Lower leg skin (tissue), 4 donors: ENCODE measurements around the gene SSC4D. TPM values are rescaled to one million over a fixed set of nuclear protein-coding genes. Genes with fewer than 3 reads are reported as not detected.

Source experiments
- DNase-seq, 2 donors: peaks; one replicate each; pipeline ENCODE4 v3.0.0-alpha.2; 2019; ENCODE audit warnings: low spot score in 2 of 2
- H3K4me3 ChIP-seq: fragments of 200-600 bp; sonication (generic); 2 replicates; pipeline ENCODE4 v1.5.1; 2017; ENCODE audit warnings: mild to moderate bottlenecking, low read depth; ENCODE audit not compliant: poor library complexity, severe bottlenecking
- CTCF ChIP-seq, 3 donors: fragments of 450-650 bp; IDR thresholded peaks; one replicate each; pipeline ENCODE4 v1.5.1; 2016; ENCODE audit warnings: antibody characterized with exemption in 3 of 3, mild to moderate bottlenecking in 3 of 3, moderate library complexity in 2 of 3
- POLR2A ChIP-seq, 2 donors: fragments of 450-650 bp; IDR thresholded peaks; one replicate each; pipeline ENCODE4 v1.6.1; 2016 to 2017; ENCODE audit warnings: antibody characterized with exemption in 2 of 2, mild to moderate bottlenecking in 1 of 2, moderate library complexity in 1 of 2
- WGBS, 2 donors: methylation state at CpG; one replicate each; pipeline ENCODE4 v1.1.5; 2018; 5-methylcytosine and 5-hydroxymethylcytosine counted together
- intact Hi-C: fragments of 100-400 bp; cut with DNase I; formaldehyde crosslinking; loops from one replicate; pipeline ENCODE4 v1.15.0; 2023; ENCODE audit warnings: low total_unique reads
- total RNA-seq, 4 donors: library from RNA; depleted of rRNA; stranded (reverse); fragments of >200 nt; gene quantifications; one replicate each; pipeline ENCODE4 v1.1.0, GENCODE V29; 2016

Gene SSC4D
- total RNA-seq, 4 donors from 2014 or later = 0.71 to 0.88 (median 0.74) TPM; not detected in 1

- WGBS, 2 donors = 91 to 92% methylated on average over 7 of the region's 7 CpGs
- no peak overlapping the region for H3K4me3 ChIP-seq
- no peak for DNase-seq
- TF ChIP-seq CTCF (IDR thresholded peaks at IDR 0.05) (no peak), POLR2A (IDR thresholded peaks at IDR 0.05) (no peak)
- intact Hi-C loops = no loop called here
Observed at GRCh38 chr7:76351372-76351771, 58.1 kb downstream of the SSC4D start.

GRCh38 chr7:76349313-76349885, 60.1 kb downstream of the SSC4D start:
- intact Hi-C loops = no loop called here
- H3K4me3 ChIP-seq = no peak overlapping the region
- TF ChIP-seq CTCF (IDR thresholded peaks at IDR 0.05) = no peak
- no peak for TF ChIP-seq POLR2A (IDR thresholded peaks at IDR 0.05)
- DNase-seq = no peak
- 87 to 91% methylated on average over 8 of the region's 8 CpGs for WGBS, 2 donors

GRCh38 chr7:76347710-76348109, 61.8 kb downstream of the SSC4D start:
- intact Hi-C loops = no loop called here
- no peak overlapping the region for H3K4me3 ChIP-seq
- TF ChIP-seq POLR2A (IDR thresholded peaks at IDR 0.05) = no peak
- no peak for TF ChIP-seq CTCF (IDR thresholded peaks at IDR 0.05)
- no peak for DNase-seq
- WGBS, 2 donors = 63 to 68% methylated on average over 5 of the region's 5 CpGs

GRCh38 chr7:76346778-76347177, 62.7 kb downstream of the SSC4D start:
- intact Hi-C loops = no loop called here
- 71 to 78% methylated on average over 8 of the region's 8 CpGs for WGBS, 2 donors
- H3K4me3 ChIP-seq = no peak overlapping the region
- TF ChIP-seq POLR2A (IDR thresholded peaks at IDR 0.05) = no peak
- TF ChIP-seq CTCF (IDR thresholded peaks at IDR 0.05) = no peak
- DNase-seq = no peak

GRCh38 chr7:76346097-76346496, 63.4 kb downstream of the SSC4D start:
- WGBS, 2 donors = 84 to 88% methylated on average over 6 of the region's 6 CpGs
- intact Hi-C loops = no loop called here

More at GRCh38 chr7:76346097-76346496, 63.4 kb downstream of the SSC4D start:
- no peak overlapping the region for H3K4me3 ChIP-seq
- no peak for TF ChIP-seq POLR2A (IDR thresholded peaks at IDR 0.05)
- TF ChIP-seq CTCF (IDR thresholded peaks at IDR 0.05) = no peak
- no peak for DNase-seq
